ENCODE data around the gene EHMT1.

EHMT1 gene

GRCh38 chr9:137670391-137671195, 51.8 kb downstream of the EHMT1 start:
- ATAC-seq = no peak
- TF ChIP-seq OSR1 (CRISPR knock-in tag; IDR thresholded peaks at IDR 0.05) (no peak), TSHZ2 (CRISPR knock-in tag; IDR thresholded peaks at IDR 0.05) (no peak), POU6F1 (CRISPR knock-in tag; IDR thresholded peaks at IDR 0.05; ENCODE audit: borderline replicate concordance, low read depth) (no peak), PATZ1 (CRISPR knock-in tag; IDR thresholded peaks at IDR 0.05; ENCODE audit: borderline replicate concordance) (no peak), SNAI2 (CRISPR knock-in tag; IDR thresholded peaks at IDR 0.05) (no peak), CSRNP3 (CRISPR knock-in tag; IDR thresholded peaks at IDR 0.05) (no peak), CREB5 (CRISPR knock-in tag; IDR thresholded peaks at IDR 0.05; ENCODE audit: low read depth) (no peak), CSDC2 (CRISPR knock-in tag; IDR thresholded peaks at IDR 0.05) (no peak), ZNF70 (CRISPR knock-in tag; IDR thresholded peaks at IDR 0.05) (no peak), ZFP3 (CRISPR knock-in tag; IDR thresholded peaks at IDR 0.05) (no peak), GLIS3 (CRISPR knock-in tag; IDR thresholded peaks at IDR 0.05) (no peak), ZNF565 (CRISPR knock-in tag; conservative IDR thresholded peaks at IDR 0.05; ENCODE audit: low read depth) (no peak), ESRRG (CRISPR knock-in tag; IDR thresholded peaks at IDR 0.05) (no peak), RARB (CRISPR knock-in tag; IDR thresholded peaks at IDR 0.05) (no peak), TCF4 (CRISPR knock-in tag; IDR thresholded peaks at IDR 0.05; ENCODE audit: borderline replicate concordance) (no peak), ZNF8 (CRISPR knock-in tag; IDR thresholded peaks at IDR 0.05) (no peak), PPARA (CRISPR knock-in tag; IDR thresholded peaks at IDR 0.05; ENCODE audit: borderline replicate concordance) (no peak), ZFP30 (CRISPR knock-in tag; IDR thresholded peaks at IDR 0.05) (no peak)

- ATAC-seq = no peak
- TF ChIP-seq OSR1 (CRISPR knock-in tag; IDR thresholded peaks at IDR 0.05) (no peak), SNAI2 (CRISPR knock-in tag; IDR thresholded peaks at IDR 0.05) (no peak), TSHZ2 (CRISPR knock-in tag; IDR thresholded peaks at IDR 0.05) (no peak), GLIS3 (CRISPR knock-in tag; IDR thresholded peaks at IDR 0.05) (no peak), PATZ1 (CRISPR knock-in tag; IDR thresholded peaks at IDR 0.05; ENCODE audit: borderline replicate concordance) (no peak), BACH2 (CRISPR knock-in tag; IDR thresholded peaks at IDR 0.05; ENCODE audit: borderline replicate concordance) (no peak), CSRNP3 (CRISPR knock-in tag; IDR thresholded peaks at IDR 0.05) (no peak), ISL1 (CRISPR knock-in tag; IDR thresholded peaks at IDR 0.05) (no peak), ESRRG (CRISPR knock-in tag; IDR thresholded peaks at IDR 0.05) (no peak), ARNTL (CRISPR knock-in tag; IDR thresholded peaks at IDR 0.05; ENCODE audit: borderline replicate concordance, low read depth) (no peak), TOX (CRISPR knock-in tag; IDR thresholded peaks at IDR 0.05; ENCODE audit: borderline replicate concordance) (no peak), CSDC2 (CRISPR knock-in tag; IDR thresholded peaks at IDR 0.05) (no peak), ZC3H10 (CRISPR knock-in tag; IDR thresholded peaks at IDR 0.05) (no peak), ZFP30 (CRISPR knock-in tag; IDR thresholded peaks at IDR 0.05) (no peak)
Observed at GRCh38 chr9:137671196-137671538, 52.4 kb downstream of the EHMT1 start.
